TTC549 (cell line): ENCODE results near the gene IFT43.

Experiments used
- FAIRE-seq: peaks from 2 replicates; lab custom pipeline; 2012; peaks lifted over from hg19 to GRCh38; lab: Jason Lieb, UNC

IFT43 gene

GRCh38 chr14:76115010-76115422 lies 129.5 kb downstream of the IFT43 start:
- FAIRE-seq = no peak

GRCh38 chr14:76117789-76118484 lies 132.4 kb downstream of the IFT43 start:
- FAIRE-seq = no peak

- no peak for FAIRE-seq
Measured at GRCh38 chr14:76118594-76118993, 133.0 kb downstream of the IFT43 start.

- no peak for FAIRE-seq
Measured at GRCh38 chr14:76121089-76121748, 135.7 kb downstream of the IFT43 start.

GRCh38 chr14:76123426-76124225 lies 138.1 kb downstream of the IFT43 start:
- FAIRE-seq = no peak

- FAIRE-seq = no peak
Measured at GRCh38 chr14:76125511-76125910, 139.9 kb downstream of the IFT43 start.

- FAIRE-seq = no peak
Measured at GRCh38 chr14:76126076-76126475, 140.5 kb downstream of the IFT43 start.

GRCh38 chr14:76129851-76130576 lies 144.5 kb downstream of the IFT43 start:
- no peak for FAIRE-seq

GRCh38 chr14:76131071-76131965 lies 145.8 kb downstream of the IFT43 start:
- no peak for FAIRE-seq

- no peak for FAIRE-seq
Measured at GRCh38 chr14:76133103-76133502, 147.5 kb downstream of the IFT43 start.
